Measurements from ENCODE around the gene WDR76.
"Not testable (repeated sequence)": the region's sequence is repeated elsewhere in the genome, so short reads cannot be mapped to it uniquely, and the experiment has no call there.

WDR76 gene

GRCh38 chr15:43821505-43821904 lies 5.3 kb upstream of the WDR76 start:
- no peak for DNase-seq (ENCODE audit: low spot score)

GRCh38 chr15:43824302-43825246 lies 2.2 kb upstream of the WDR76 start, which contains the start of gene MFAP1:
MFAP1 (minus strand) TSS chr15:43824690; CDS start chr15:43824569, 121 bp downstream.
- peak; percentile 99 for DNase-seq (ENCODE audit: low spot score)

- not testable (repeated sequence) for DNase-seq (ENCODE audit: low spot score)
Measured at GRCh38 chr15:43825305-43825704, 1.5 kb upstream of the WDR76 start.

GRCh38 chr15:43826029-43826507 lies 734 bp upstream of the WDR76 start:
- DNase-seq (ENCODE audit: low spot score) = no peak

- peak; percentile 27 for DNase-seq (ENCODE audit: low spot score)
Measured at GRCh38 chr15:43828061-43828657, 1.4 kb downstream of the WDR76 start.

- DNase-seq (ENCODE audit: low spot score) = not testable (repeated sequence)
Measured at GRCh38 chr15:43829951-43830540, 3.2 kb downstream of the WDR76 start.

GRCh38 chr15:43830691-43831275 lies 4.0 kb downstream of the WDR76 start:
- DNase-seq (ENCODE audit: low spot score) = not testable (repeated sequence)

GRCh38 chr15:43831519-43832052 lies 4.8 kb downstream of the WDR76 start:
- not testable (repeated sequence) for DNase-seq (ENCODE audit: low spot score)

GRCh38 chr15:43832485-43832884 lies 5.7 kb downstream of the WDR76 start:
- DNase-seq (ENCODE audit: low spot score) = not testable (repeated sequence)

- no peak for DNase-seq (ENCODE audit: low spot score)
Measured at GRCh38 chr15:43845421-43845820, 18.6 kb downstream of the WDR76 start.

GRCh38 chr15:43851251-43851650 lies 24.4 kb downstream of the WDR76 start:
- DNase-seq (ENCODE audit: low spot score) = no peak

GRCh38 chr15:43852607-43853006 lies 25.8 kb downstream of the WDR76 start:
- no peak for DNase-seq (ENCODE audit: low spot score)

- DNase-seq (ENCODE audit: low spot score) = no peak
Measured at GRCh38 chr15:43854801-43855200, 28.0 kb downstream of the WDR76 start.

- no peak for DNase-seq (ENCODE audit: low spot score)
Measured at GRCh38 chr15:43859546-43859945, 32.7 kb downstream of the WDR76 start.

- DNase-seq (ENCODE audit: low spot score) = not testable (repeated sequence)
Measured at GRCh38 chr15:43866636-43867035, 39.8 kb downstream of the WDR76 start.

GRCh38 chr15:43867096-43867495 lies 40.3 kb downstream of the WDR76 start:
- DNase-seq (ENCODE audit: low spot score) = no peak

GRCh38 chr15:43868406-43868805 lies 41.6 kb downstream of the WDR76 start:
- DNase-seq (ENCODE audit: low spot score) = no peak

GRCh38 chr15:43871835-43872234 lies 45.0 kb downstream of the WDR76 start:
- DNase-seq (ENCODE audit: low spot score) = no peak

- DNase-seq (ENCODE audit: low spot score) = peak; percentile 88
Measured at GRCh38 chr15:43872416-43873020, 45.7 kb downstream of the WDR76 start.

- no peak for DNase-seq (ENCODE audit: low spot score)
Measured at GRCh38 chr15:43873651-43874050, 46.8 kb downstream of the WDR76 start.

- DNase-seq (ENCODE audit: low spot score) = no peak
Measured at GRCh38 chr15:43876872-43877271, 50.1 kb downstream of the WDR76 start.
